Left renal cortex interstitium (tissue), 4 donors: ENCODE results near the gene ADORA2A. TPM values are rescaled to one million over a fixed set of nuclear protein-coding genes. Genes with fewer than 3 reads are reported as not detected.
"Not testable (repeated sequence)": the region's sequence is repeated elsewhere in the genome, so short reads cannot be mapped to it uniquely, and the experiment has no call there.

Source experiments
- DNase-seq, 4 donors: peaks; one replicate each; pipeline ENCODE4 v3.0.0-alpha.2; 2013; ENCODE audit warnings: low read depth in 4 of 4, low spot score in 2 of 4, missing footprints in 1 of 4
- polyA plus RNA-seq, 4 donors: library from polyadenylated mRNA; unstranded; fragments of 120-200 nt; gene quantifications; one replicate each; pipeline ENCODE4 v1.2.1, GENCODE V29; 2013; ENCODE audit not compliant: insufficient read length in 4 of 4

Gene ADORA2A
- polyA plus RNA-seq, 4 donors = 7.3 to 9.9 (median 8.5) TPM

- DNase-seq = no peak
Observed at GRCh38 chr22:24474649-24475255, 47.4 kb downstream of the ADORA2A start.

- DNase-seq = no peak
Observed at GRCh38 chr22:24481641-24482040, 54.2 kb downstream of the ADORA2A start.

DNA sequence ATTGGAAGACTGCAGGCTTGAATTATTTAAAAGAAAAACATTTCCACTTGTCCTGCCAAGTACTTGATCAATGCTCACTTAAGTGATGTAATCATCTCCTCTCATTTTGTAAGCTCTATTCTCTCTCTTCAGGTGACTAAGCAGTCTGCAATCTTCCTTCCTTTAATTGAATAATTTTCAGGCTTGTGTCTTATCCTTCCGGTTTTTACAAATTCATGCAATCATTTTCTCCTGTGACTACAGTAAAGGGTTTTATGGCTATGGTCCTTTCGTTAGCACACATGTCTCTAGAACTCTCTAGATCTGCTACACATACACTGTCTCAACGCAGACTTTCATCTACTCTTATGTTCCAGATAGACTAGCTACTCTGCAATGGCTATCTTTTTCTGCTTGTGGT is 55.2 kb downstream of the ADORA2A start:
- no peak for DNase-seq

DNA sequence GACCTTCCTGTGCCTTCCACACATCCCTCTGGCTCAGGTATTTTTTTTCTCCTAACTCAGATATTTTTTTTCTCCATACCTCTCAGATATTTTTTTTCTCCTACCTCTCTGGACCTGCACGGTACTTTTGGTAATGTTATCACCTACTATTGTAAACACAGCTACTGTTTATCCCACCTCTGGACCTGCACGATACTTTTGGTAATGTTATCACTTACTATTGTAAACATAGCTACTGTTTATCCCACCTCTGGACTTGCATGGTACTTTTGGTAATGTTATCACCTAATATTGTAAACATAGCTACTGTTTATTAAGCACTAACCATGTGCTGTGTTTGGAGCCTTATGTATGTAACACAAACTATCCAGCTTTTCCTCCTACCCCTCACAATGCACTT is 55.6 kb downstream of the ADORA2A start:
- DNase-seq = no peak

DNA sequence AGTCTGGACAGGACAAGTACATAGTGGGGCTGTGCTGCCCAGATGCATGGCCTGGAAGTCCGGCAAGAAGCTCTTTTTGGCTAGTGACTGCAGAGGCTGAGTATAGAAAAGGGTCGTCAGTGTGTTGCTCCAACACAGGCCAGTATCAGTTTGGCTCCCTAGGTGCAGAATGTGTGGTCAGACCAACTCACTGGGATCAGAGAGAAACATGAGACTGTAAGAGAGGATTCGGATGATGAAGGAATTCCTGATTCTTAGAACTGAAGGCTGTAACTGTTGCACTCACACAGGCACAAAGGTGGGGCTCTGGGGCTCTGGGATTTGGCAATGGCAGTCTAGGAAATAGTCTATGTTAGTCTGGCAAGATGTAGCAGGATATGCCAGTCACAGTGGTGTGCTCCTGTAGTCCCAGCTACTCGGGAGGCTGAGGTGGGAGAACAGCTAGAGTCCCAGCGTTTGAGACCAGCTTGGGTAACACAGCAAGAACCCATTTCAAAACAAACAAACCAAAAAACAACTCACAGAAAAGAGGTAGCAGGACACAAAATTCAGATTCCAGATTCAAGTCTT is 56.7 kb downstream of the ADORA2A start:
- DNase-seq = no peak

- DNase-seq = no peak
Observed at GRCh38 chr22:24485170-24485569, 57.8 kb downstream of the ADORA2A start.

- DNase-seq = no peak
Observed at GRCh38 chr22:24485608-24486007, 58.2 kb downstream of the ADORA2A start.

DNA sequence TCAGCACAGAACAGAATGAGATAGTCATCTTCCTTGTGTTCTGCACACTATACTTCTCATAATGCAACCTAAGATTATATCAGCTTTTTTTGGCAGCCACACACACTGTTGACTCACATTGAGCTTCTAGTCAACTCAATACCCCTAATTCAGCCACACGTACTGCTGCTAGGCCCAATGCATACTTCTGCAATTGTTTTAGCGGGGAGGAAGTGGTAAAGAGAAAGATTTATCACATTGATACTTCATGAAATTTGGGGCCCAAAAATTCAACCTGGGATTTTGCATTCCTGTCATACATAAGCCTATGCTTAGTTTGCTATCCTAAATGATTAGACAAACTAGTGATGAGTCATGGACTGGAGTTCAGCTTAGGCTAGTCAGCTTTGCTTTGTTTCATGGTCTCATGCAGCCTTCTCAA is 59.1 kb downstream of the ADORA2A start:
- DNase-seq = no peak

GRCh38 chr22:24489011-24489410 is 61.6 kb downstream of the ADORA2A start:
- no peak for DNase-seq

GRCh38 chr22:24489434-24489833 is 62.0 kb downstream of the ADORA2A start:
- DNase-seq = not testable (repeated sequence)

Other genes with a start within 250 kb of the ADORA2A start
- gene SUSD2, start 246.1 kb upstream of the ADORA2A start, polyA plus RNA-seq = 10 to 100 TPM; 12.4 to 25.9 (median 16.0) TPM
- gene GGT5, start 182.5 kb upstream of the ADORA2A start, polyA plus RNA-seq = 10 to 100 TPM; 15.6 to 18.6 (median 16.6) TPM
- 10 to 100 TPM; 44.2 to 51.1 (median 48.0) TPM for gene SPECC1L, start 156.8 kb upstream of the ADORA2A start, polyA plus RNA-seq
- gene UPB1, start 67.7 kb downstream of the ADORA2A start, polyA plus RNA-seq = 1 to 10 TPM in 2 of 4 donors, under 1 TPM in 2; 0.52 to 1.5 (median 0.85) TPM
- 10 to 100 TPM; 82.9 to 96.5 (median 93.2) TPM for gene GUCD1, start 127.5 kb downstream of the ADORA2A start, polyA plus RNA-seq
- 100 to 1,000 TPM; 186 to 229 (median 196) TPM for gene SNRPD3, start 128.4 kb downstream of the ADORA2A start, polyA plus RNA-seq
- 10 to 100 TPM; 28.0 to 44.8 (median 39.2) TPM for gene LRRC75B, start 165.5 kb downstream of the ADORA2A start, polyA plus RNA-seq
- gene GGT1, start 175.6 kb downstream of the ADORA2A start, polyA plus RNA-seq = 10 to 100 TPM; 52.3 to 71.2 (median 57.8) TPM